ENCODE results near the gene SP110. TPM values are rescaled to one million over a fixed set of nuclear protein-coding genes. Genes with fewer than 3 reads are reported as not detected.

Gene SP110
- total RNA-seq, 1 donor from 2014 or later, result 9.1 TPM

DNA sequence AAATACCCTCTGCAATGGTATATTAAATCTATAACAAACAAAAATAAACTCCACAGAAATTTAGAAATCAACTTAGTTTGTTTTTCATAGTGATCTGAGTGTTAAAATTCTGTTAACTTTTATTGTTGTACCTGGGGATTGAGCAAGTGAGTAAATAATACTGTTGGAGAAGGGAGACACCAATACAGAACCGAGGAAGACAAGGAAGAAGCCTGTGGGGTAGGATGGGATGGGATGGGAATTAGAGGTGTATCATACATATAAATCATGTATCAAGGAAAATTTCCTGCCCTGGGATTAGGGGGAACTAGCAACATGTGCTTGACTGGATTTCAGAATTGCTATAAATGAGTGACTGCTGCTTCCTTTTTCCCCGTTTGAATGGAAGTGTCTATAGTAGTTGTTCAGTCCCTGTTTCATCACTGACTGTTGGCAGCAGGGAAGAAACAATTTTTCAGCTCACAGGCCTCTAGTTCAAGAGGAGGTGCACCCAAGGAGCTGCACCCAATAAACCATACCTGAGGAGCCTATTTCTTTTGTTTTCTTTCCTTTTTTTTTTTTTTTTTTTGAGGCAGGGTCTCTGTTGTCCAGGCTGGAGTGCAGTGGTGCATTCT, 53.1 kb downstream of the SP110 start:
- ATAC-seq, result no peak

DNA sequence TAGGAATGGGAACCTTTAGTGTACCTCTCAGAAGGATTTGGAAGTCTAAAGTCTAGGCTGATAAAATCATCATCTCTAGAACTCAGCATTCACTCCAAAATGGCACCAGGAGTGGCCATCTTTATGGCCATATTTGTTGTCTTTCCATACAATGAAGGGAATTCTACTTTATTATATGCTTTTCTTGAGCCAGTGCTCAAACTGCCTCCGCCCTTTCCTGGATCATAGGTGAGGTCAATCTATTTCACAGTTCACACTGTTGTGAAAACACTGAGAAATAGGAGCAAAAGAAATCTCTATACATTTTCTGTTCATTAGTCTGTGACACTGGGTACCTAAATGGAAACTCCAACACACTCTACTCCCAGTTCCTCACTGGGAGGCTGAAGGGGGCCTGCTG, 55.6 kb downstream of the SP110 start:
- ATAC-seq, result no peak

DNA sequence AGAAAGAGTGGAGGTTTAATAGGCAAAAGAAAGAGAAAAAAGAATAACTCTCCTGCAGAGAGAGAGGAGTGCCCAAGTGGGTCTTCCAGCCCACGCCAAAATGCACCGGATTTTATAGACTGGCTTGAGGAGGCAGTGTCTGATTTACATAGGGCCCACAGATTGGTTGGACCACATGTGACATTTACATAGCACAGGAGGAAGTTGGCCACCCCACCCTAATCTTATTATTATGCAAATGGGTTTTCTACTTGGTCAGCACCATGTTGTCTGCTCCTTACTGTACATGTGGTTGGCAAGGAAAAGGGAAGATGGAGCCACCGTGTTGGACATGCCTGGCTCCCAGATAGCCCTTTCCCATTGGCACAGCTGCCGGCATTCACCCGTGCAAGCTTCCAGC, 56.8 kb downstream of the SP110 start:
- ATAC-seq, result no peak

DNA sequence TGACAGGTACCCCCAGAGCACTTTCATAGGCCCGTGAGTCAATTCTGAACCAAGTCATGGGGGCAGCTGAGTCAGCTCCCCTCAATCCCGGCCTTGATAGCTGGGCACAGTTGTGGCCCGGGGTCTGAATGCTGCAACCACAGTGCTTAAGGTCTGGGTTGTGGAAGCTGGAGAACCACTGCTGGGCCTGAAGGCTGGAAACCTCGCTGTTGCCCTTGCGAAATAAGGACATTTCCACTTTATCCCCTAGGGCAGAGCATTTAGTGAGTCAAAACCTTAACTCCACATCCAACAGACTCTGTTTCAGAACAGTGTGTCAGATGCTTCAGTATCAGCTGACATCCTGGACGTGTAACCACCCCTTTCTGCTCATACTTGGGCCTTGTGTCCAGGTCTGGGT, 58.6 kb downstream of the SP110 start:
- ATAC-seq, result no peak

DNA sequence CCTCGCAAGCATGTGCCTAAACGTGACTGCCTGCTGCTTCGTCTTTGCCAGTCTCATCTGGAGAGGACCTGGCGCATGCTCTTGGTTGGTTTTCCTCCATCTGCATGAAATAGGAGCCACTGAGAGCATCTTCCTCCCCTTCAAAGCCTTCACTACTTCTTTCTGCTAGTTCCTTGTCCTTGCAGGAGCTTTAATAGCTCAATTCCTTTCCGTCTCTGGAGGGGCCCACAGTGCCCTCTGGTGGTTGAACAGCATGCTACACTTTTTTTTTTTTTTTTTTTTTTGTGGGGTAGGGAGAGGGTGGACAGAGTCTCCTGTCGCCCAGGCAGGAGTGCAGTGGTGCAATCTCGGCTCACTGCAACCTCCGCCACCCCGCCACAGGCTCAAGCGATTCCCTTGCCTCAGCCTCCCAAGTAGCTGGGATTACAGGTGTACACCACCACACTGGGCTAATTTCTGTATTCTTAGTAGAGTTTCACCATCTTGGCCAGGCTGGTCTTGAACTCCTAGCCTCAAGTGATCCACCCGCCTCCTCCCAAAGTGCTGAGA, 59.6 kb downstream of the SP110 start:
- peak; percentile 77 for ATAC-seq

DNA sequence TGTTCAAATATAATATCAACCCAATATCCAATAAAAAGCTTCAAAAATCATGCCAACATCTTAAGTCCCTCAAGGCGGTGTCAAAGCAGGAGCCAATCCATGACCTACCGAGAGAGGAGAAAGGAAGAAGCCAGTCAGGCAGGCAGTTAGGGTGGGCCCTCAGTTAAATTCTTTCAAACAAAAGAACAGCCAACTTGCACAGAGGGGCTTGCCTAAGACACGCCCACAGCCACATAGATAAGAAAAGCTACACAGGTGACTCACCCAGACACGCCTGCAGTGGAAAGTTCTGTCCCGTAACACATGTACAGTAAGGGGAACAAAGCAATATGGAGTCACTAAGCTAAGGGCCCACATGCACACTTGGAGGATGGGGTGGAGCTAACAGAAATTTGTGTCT, 61.3 kb downstream of the SP110 start:
- ATAC-seq, result no peak

DNA sequence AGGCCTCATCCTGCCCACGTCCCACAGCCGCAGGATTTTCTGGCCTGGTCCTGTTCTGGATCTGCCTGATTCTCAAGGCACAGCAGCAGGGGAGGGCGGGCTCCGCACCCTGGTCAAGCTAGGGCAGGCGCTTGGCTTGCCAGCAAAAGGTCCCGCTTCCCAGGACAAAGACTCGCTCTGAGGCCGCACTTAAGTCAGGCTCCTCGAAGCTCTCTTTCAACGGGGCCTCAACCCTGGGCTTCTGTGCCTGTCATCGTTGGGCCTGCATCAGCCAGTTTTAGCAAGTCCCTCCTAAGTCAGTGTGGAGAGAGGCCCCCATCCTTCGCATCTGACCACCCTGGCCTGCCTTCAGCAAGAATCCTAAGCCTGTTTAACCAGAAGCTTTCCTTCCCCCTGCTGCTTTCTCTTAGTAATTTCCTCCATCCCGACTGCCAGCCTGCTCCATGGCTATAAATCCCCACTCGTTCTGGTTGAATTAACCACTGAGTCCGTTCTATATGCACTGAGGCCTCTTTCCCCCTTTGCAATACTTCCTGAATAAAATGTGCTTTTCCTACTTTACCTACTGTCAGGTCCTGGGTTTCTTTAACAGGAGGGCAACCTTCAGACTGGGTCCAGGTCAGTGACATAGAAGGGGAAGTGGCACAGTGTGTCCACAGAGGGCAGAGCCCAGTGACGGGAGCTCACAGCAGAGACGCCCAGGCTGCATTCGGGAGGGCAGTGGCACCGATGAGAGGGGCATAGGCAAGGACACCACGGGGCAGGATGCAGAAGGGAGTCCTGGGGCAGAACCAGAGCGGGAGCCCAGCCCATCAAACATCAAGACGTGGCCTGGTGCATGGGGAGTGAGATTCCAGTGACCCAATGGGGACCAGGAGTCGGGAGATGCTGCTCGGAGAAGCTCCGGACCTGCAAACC, 62.7 kb downstream of the SP110 start:
- no peak for ATAC-seq

DNA sequence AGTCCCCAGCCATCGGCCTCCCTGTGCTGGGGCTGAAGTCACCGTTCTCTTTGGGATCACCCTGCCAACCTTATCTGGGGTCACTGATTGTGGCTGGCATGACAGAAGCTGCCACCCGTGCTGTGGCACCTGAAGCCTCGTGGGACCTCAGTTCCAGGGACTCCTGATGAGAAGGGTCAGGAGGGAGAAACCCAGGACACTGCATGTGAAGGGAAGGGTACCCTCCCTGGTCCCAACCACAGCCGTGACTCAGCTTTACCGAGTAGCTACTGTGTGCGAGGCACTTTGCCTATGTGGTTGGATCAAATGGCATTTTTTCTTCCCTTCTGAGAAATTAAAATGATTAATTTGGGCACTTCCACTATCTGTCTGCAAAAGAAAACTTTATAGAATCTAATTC, 64.4 kb downstream of the SP110 start:
- ATAC-seq, result no peak

DNA sequence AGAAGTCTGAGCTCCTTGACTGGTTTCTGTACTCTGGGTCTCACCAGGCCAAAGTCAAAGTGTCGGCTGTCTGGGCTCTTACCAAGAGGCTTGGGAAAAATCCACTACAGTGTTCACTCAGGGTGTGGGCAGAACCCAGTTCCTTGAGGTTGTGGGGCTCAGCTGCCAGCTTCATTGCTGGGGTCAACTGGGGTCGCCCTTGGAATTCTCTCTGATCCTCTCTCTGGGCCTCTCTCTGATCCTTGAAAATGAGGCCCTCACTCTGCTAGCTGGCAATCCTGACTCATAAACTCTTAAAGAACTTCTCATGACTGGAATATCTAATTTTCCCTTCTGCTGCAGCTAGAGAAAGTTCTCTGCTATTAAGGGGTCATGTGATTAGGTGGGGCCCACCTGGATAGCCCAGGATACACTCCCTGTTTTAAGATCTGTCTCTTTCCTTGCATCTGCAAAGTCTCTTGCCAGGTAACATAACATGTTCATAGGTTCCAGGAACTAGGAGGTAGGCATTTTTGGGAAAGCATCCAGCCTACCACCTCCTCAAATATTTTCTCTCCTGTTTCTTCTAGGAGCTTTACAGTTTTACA, 66.3 kb downstream of the SP110 start:
- no peak for ATAC-seq

DNA sequence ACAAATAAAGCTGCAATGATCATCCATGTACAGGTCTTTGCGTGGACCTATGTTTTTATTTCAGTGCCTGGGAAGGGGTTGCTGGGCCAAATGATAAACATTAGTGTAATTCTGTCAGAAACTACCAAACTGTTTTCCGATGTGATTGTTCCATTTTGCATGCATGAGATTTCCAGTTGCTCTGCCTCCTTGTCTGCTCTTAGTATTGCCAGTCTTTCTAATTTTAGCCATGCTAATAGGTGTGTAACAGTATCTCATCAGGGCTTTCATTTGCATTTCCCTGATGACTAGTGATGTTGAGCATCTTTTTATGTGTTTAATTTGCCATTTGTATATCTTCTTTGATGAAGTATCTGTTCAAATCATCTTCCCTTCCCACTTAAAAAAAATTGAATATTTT, 67.5 kb downstream of the SP110 start:
- ATAC-seq, result no peak

DNA sequence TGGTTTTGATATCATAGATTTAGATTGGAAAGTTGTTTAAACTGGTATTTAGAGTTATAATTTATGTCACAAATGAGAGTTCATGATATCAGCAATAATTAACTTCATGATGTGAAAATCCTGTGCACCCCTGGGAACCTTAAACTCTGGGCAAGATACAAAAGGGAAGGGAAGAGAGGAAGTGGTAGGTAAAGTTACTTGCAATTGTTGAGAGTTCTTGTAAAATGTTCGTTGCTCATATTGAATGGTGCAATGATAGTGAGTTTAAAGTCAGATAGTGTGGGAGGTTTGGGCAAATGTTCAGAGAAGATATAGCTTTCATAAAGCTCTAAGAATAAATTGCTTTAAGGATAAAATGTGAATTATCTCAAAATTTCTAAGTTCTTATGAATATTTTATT, 75.4 kb downstream of the SP110 start:
- ATAC-seq, result no peak

DNA sequence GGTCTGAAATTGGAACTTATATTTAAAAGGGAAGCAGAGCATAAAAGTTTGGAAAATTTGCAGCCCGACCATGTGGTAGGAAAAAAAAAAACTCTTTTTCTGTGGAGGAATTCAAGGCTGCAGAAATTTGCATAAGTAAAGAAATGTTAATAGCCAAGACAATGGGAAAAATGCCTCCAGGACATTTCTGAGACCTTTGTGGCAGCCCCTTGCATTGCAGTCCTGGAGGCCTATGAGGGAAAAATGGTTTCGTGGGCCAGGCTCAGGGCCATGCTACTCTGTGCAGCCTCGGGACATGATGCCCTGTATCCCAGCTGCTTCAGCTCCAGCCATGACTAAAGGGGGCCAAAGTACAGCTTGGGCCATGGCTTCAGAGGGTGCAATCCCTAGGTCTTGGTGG, 79.1 kb downstream of the SP110 start:
- no peak for ATAC-seq

DNA sequence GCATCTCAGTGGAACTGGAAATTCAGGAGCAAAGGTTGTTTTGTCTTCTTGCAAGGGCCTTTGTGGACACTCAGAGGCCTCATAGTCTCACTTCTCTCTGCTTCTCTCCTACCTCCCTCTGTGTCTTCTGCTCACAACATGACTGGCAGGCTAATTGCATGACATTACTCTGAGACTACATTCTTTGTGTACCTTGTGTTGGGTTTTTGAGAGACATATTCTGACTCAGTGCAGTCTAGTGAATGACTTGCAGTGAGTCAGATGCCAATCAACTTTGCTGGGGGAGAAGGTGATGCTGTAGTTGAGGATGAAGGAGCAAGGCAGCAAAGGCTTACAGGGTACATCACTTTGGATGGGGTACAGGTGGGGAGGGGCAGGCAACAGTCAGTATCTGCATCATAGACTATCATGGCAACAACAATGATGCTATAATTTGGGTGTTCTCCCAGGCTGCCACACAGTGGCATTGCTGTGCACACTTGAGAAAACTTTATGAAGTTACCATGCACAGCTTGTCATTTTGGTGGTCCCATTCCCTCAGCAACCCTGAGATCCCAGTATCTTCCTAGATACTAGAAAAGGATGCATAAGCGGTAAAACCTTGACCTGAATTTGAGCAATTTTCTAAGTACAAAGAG, 81.8 kb downstream of the SP110 start:
- ATAC-seq, result peak; percentile 67

DNA sequence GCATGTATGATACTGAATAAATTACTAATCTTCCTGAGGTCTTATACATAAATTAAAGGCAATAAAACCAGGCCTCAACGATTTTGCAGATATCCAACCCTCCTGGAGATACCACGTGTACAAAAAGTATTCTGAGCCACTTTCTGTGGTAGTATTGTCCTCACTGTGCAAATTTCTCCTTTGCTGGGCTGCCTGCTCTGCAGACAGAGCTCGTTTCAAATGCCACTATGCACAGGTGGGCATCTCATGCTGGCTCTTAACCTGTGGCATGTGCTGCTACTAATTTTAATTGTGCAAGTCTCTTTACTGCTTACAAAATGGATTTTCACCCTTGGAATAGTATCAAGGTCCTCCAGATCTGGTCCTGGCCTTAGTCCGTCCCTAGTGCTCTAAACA, 84.7 kb downstream of the SP110 start:
- ATAC-seq, result no peak

DNA sequence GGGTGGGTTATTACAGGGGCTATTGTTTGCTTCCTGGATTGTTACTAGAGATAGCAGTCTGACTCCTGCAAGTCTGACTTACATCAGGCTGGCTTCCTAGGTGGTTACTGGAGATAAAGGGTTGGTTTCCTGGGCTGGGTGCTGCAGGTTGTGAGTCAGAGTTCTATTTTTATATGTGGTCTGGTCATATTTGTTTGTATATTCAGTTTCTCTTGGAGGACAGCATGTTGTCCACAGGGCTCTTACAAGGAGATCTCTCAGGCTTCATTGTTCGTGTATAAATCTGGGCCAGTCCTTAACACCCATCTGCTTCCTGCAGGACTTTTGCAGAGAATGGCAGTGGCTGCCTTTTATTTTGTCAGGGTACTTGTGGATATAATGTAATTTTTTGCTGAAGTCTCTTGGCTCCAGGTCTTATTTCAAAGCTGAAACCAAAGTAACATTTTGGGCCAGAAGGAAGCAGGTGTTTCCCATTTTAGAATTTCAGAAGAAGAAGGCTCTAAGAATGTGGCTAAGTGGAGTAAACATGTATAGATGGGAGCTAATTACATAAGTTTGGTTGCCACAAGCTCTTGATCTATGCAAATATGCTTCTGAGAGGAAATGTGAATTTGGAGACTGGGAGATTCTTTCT, 85.2 kb downstream of the SP110 start:
- no peak for ATAC-seq

DNA sequence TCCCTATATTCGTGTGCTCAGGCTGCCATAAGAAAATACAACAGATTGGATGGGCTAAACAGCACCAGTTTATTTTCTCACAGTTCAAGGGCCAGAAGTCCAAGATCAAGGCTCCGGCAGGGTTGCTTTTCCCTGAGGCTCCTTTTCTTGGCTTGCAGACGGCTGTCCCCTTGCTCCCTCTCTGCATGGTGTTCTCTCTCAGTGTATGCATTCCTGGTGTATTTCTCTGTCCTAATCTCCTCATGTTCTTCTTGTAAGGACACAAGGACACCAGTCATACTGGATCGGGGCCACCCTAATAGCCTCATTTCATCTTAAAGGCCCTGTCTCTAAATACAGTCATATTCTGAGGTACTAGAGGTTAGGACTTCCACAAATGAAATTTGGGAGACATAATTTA, 88.4 kb downstream of the SP110 start:
- no peak for ATAC-seq

DNA sequence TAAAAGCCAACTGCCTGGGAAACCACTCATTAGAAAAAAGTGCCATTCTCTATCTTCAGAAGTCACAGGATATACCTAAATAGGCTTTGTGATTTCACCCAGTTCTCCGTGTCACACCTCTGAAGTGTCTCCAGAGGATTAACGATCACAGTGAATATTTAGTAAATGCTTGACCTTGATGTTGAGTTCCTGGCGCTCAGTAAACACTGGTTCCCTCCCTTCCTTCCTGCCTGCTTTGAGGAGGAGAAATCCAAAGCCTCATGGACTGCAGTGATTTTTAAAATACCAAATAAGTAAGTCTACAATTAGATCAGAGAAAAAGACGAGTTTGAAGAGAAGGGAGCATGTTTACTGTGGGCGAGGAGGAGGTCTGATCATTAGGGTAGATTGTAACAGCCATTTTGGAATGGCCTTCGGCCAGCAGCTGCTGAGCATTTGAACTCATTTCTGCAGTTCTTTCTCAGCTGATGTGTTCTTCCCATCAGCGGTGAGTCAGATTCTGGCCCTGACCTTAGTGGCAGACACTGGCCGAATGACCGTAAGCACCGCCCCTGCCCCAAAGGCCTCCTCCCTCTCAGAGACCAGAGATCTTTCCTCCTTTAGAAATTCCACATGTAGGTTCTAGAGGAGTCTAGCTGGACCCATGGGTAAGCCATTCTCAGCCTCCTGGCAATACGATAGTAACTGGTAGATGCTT, 89.0 kb downstream of the SP110 start:
- peak; percentile 57 for ATAC-seq

DNA sequence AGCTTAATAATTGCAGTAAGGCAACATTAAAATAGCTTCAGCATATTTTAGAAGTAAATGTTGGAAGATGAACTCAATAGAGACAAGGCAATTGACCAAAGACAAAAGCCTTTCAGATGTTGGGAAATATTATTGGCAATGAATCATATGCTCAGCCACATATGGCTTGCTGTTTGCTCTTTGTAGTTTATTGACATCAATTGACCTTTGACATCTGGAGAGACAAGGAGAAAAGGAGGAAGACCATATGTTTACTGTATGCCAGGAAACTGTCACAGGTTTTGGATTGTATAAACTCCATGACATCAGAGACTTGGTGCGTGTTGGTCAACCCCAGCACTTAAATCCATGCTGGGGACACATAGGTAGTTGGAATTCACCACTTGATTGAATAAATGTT, 90.4 kb downstream of the SP110 start:
- ATAC-seq, result no peak

DNA sequence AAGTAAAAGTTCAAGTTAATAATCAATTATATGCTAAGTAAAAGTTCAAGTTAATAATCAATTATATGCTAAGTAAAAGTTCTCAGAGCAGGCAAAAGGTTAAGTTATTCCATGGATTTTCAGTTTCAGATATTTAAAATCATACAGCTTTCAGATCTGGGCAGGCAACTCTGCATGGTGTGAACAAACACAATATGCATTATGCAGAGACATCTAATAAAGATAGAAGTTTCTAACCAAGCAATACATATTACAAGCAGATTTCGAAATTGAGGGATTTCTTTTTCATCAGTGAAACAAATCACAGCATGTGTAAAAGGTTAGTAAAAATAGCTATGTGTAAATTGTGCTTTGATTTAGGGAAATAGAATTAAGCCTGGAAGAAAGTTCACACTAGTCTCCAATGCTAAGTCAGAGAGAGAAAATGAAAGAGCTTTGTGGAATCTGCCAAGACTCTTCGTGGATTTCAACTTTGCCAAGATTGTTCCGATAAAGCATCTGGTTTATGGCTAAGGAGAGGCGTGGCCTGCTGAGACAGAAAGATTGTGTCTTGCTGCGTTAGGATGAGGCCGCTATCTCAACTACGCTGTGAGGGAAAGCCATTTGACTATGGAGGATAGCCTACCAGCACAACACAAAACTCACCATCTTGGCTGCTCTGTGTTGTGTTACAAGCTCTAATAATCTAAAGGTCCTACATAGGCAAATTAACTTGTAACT, 91.0 kb downstream of the SP110 start:
- ATAC-seq, result no peak

DNA sequence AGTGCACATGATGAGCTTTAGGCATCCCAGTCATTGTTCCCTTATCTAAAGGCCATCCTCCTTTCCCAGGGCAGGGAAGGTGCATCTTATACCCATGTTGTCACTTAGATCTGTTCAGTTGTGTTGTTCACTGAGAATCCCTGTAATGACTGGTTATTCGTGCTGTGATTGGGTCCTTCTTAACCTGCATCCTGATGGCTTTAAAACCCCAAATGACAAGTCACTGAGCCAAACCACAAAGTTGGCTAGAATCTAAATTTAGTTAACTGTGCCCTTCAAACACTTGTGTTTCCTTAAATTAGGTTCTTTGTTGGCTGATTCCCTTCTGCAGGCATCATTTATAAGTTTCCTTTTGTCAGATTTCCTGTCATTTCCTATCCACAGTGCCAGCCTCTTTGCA, 92.6 kb downstream of the SP110 start:
- no peak for ATAC-seq

DNA sequence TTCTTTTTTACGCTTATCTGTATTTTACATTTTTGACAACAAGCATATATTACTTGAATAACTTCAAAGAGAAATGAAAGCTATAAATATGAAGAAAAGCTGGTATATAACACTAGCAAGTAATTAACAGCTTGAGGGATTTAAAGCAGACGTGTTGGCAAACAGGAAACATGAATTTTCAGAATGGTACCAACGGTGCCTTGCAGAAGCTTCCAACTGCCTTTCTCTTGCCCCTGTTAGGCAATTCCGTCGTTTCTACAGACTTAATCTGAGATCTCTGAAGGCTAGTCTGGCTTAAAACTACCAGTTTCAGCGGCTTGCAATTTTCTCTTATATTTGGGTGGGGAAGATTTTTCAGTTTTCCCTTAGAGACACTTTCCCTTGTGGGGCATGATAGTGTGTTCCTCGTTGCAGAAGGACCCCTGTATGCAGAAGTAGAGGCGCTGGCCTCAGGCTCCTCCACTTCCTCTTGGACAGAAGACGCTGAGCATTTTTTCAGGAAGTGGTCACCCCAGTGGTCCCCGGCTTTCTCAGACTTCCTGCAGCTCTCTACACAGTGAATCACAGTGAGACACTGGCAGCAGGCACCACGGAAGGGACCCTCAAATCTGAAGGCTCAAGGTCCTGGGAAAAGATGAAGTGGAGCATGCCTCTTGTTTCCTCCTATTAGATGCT, 94.9 kb downstream of the SP110 start:
- no peak for ATAC-seq
